Caco-2 (cell line): Measurements from ENCODE around the gene PCED1B. TPM values are rescaled to one million over a fixed set of nuclear protein-coding genes. Genes with fewer than 3 reads are reported as not detected.

Source experiments
- BruUV-seq: library from RNA; stranded (reverse); fragments of 400-500 nt; replicated peaks from 2 replicates; lab custom pipeline; 2021; lab: Mats Ljungman, UMichigan
- CTCF ChIA-PET: fragments of 300-600 bp; sonication (Branson Sonifier 250); formaldehyde crosslinking; loops from one replicate; lab custom pipeline; 2022; ENCODE audit warnings: antibody characterized with exemption; lab: Charles Lee
- POLR2A ChIA-PET: fragments of 300-600 bp; sonication (Branson Sonifier 250); formaldehyde crosslinking; loops from one replicate; lab custom pipeline; 2022; ENCODE audit warnings: antibody characterized with exemption; lab: Charles Lee
- DNase-seq, 2 experiments: peaks; one replicate each; pipeline versions ENCODE4 v3.0.0 to v3.0.0-alpha.2; 2020 to 2022
- H3K27me3 ChIP-seq: replicated peaks from 2 replicates; pipeline ENCODE4 v1.6.0; 2011; ENCODE audit warnings: low read length; ENCODE audit not compliant: control insufficient read depth, insufficient read depth
- H3K36me3 ChIP-seq: 2 replicates; pipeline ENCODE4 v1.5.1; 2011; ENCODE audit warnings: low read length; ENCODE audit not compliant: control insufficient read depth, insufficient read depth
- H3K4me1 ChIP-seq: fragments of 250-450 bp; sonication (Bioruptor Pico); 2 replicates; pipeline ENCODE4 v1.5.1; 2020; ENCODE audit warnings: mild to moderate bottlenecking
- H3K4me3 ChIP-seq: 2 replicates; pipeline ENCODE4 v1.5.1; 2011; ENCODE audit warnings: low read depth, mild to moderate bottlenecking, control low read depth, low read length
- H3K9me3 ChIP-seq: fragments of 250-450 bp; sonication (Bioruptor Pico); 2 replicates; pipeline ENCODE4 v1.5.1; 2020; ENCODE audit warnings: mild to moderate bottlenecking, moderate library complexity
- H3K27ac Mint-ChIP-seq: one replicate; pipeline ENCODE4 v1.8.0; 2022; ENCODE audit warnings: mixed read lengths; ENCODE audit not compliant: unreplicated experiment
- H3K27me3 Mint-ChIP-seq: one replicate; pipeline ENCODE4 v1.8.0; 2022; ENCODE audit warnings: mixed read lengths; ENCODE audit not compliant: insufficient read depth, unreplicated experiment
- H3K36me3 Mint-ChIP-seq: one replicate; pipeline ENCODE4 v1.8.0; 2022; ENCODE audit warnings: mild to moderate bottlenecking, mixed read lengths; ENCODE audit not compliant: insufficient read depth, unreplicated experiment
- H3K4me1 Mint-ChIP-seq: one replicate; pipeline ENCODE4 v1.8.0; 2022; ENCODE audit warnings: low read depth, mixed read lengths; ENCODE audit not compliant: unreplicated experiment
- H3K4me3 Mint-ChIP-seq: one replicate; pipeline ENCODE4 v1.8.0; 2022; ENCODE audit warnings: mild to moderate bottlenecking, moderate library complexity, mixed read lengths; ENCODE audit not compliant: unreplicated experiment
- H3K9me3 Mint-ChIP-seq: one replicate; pipeline ENCODE4 v1.8.0; 2022; ENCODE audit warnings: mixed read lengths; ENCODE audit not compliant: unreplicated experiment
- CTCF ChIP-seq, 2 experiments: fragments of 200-600 bp in 1 of 2; IDR thresholded peaks; 1 replicate in 1 of 2; 2 replicates in 1 of 2; pipeline versions ENCODE4 v1.5.1 to v1.8.0; 2011 to 2022; ENCODE audit warnings: antibody characterized with exemption in 1 of 2, control low read depth in 1 of 2, inconsistent platforms in 1 of 2, low read depth in 1 of 2, low read length in 1 of 2, mild to moderate bottlenecking in 1 of 2, moderate library complexity in 1 of 2; ENCODE audit not compliant: insufficient read depth in 1 of 2, severe bottlenecking in 1 of 2, unreplicated experiment in 1 of 2
- intact Hi-C: fragments of 100-400 bp; cut with micrococcal nuclease; formaldehyde crosslinking; loops from one replicate; pipeline ENCODE4 v1.10.0; 2022; ENCODE audit not compliant: unreplicated experiment
- total RNA-seq: library from RNA; stranded (reverse); gene quantifications from 2 replicates; pipeline ENCODE4 v1.2.3, GENCODE V29; 2022

The PCED1B gene
- total RNA-seq, 1 experiment from 2014 or later, result 7.0 TPM

- POLR2A ChIA-PET, result no interaction called here
- H3K36me3 Mint-ChIP-seq, result no peaks in the 10 kb centered on the region
- intact Hi-C loops, result no loop called here
These were observed 20.2 kb downstream of the PCED1B start for GRCh38 chr12:47099610-47100009.

GRCh38 chr12:47100160-47100559, 20.7 kb downstream of the PCED1B start:
- H3K27ac Mint-ChIP-seq, result no peak overlapping the region
- peaks cover 7% of the 10 kb centered on the region for H3K4me1 Mint-ChIP-seq
- H3K27me3 ChIP-seq, result no peaks in the 10 kb centered on the region
- DNase-seq, result no peak
- no peaks in the 10 kb centered on the region for H3K9me3 ChIP-seq
- H3K27me3 Mint-ChIP-seq, result no peaks in the 10 kb centered on the region
- POLR2A ChIA-PET, result no interaction called here
- H3K36me3 Mint-ChIP-seq, result no peaks in the 10 kb centered on the region
- H3K36me3 ChIP-seq, result no peaks in the 10 kb centered on the region
- H3K9me3 Mint-ChIP-seq, result no peaks in the 10 kb centered on the region
- TF ChIP-seq CTCF (IDR thresholded peaks at IDR 0.05; ENCODE audit: insufficient read depth in 1 of 2, low read depth in 1 of 2, low read length in 1 of 2, severe bottlenecking in 1 of 2, unreplicated experiment in 1 of 2), result no peak
- no peak overlapping the region for H3K4me3 Mint-ChIP-seq
- CTCF ChIA-PET, result no interaction called here
- BruUV-seq, result no TSS peak
- H3K4me3 ChIP-seq, result no peak overlapping the region
- intact Hi-C loops, result no loop called here
- peaks cover 4% of the 10 kb centered on the region; the same call in 1 of the 2 replicates for H3K4me1 ChIP-seq

More at GRCh38 chr12:47099610-47100009, 20.2 kb downstream of the PCED1B start:
- H3K9me3 ChIP-seq, result no peaks in the 10 kb centered on the region
- no peaks in the 10 kb centered on the region for H3K36me3 ChIP-seq
- H3K27ac Mint-ChIP-seq, result no peak overlapping the region
- DNase-seq, result no peak
- CTCF ChIA-PET, result no interaction called here
- H3K27me3 Mint-ChIP-seq, result no peaks in the 10 kb centered on the region
- H3K9me3 Mint-ChIP-seq, result no peaks in the 10 kb centered on the region
- no TSS peak for BruUV-seq
- H3K27me3 ChIP-seq, result no peaks in the 10 kb centered on the region
- peaks cover 4% of the 10 kb centered on the region; the same call in 1 of the 2 replicates for H3K4me1 ChIP-seq
- no peak for TF ChIP-seq CTCF (IDR thresholded peaks at IDR 0.05; ENCODE audit: insufficient read depth in 1 of 2, low read depth in 1 of 2, low read length in 1 of 2, severe bottlenecking in 1 of 2, unreplicated experiment in 1 of 2)
- peaks cover 7% of the 10 kb centered on the region for H3K4me1 Mint-ChIP-seq
- no peak overlapping the region for H3K4me3 ChIP-seq
- no peak overlapping the region for H3K4me3 Mint-ChIP-seq

- intact Hi-C loops, result no loop called here
- TF ChIP-seq CTCF (IDR thresholded peaks at IDR 0.05; ENCODE audit: insufficient read depth in 1 of 2, low read depth in 1 of 2, low read length in 1 of 2, severe bottlenecking in 1 of 2, unreplicated experiment in 1 of 2), result no peak
- no TSS peak for BruUV-seq
- Mint-ChIP-seq H3K4me3 (no peak overlapping the region), H3K27ac (no peak overlapping the region), H3K27me3 (no peaks in the 10 kb centered on the region), H3K4me1 (peaks cover 2% of the 10 kb centered on the region), H3K9me3 (no peaks in the 10 kb centered on the region), H3K36me3 (no peaks in the 10 kb centered on the region)
- ChIA-PET CTCF (no interaction called here), POLR2A (no interaction called here)
- Histone ChIP-seq H3K9me3 (no peaks in the 10 kb centered on the region), H3K4me1 (no peaks in the 10 kb centered on the region), H3K36me3 (no peaks in the 10 kb centered on the region), H3K4me3 (no peak overlapping the region), H3K27me3 (no peaks in the 10 kb centered on the region)
- no peak for DNase-seq
These were observed 23.0 kb downstream of the PCED1B start for GRCh38 chr12:47102406-47102805.
